Activated effector memory CD4-positive, alpha-beta T cell treated with anti-CD3 and anti-CD28 coated beads, Interleukin-2, amount 50 U/mL, for 16 hours (primary cell): Measurements from ENCODE around the gene ST6GALNAC1.
"Not testable (repeated sequence)": the region's sequence is repeated elsewhere in the genome, so short reads cannot be mapped to it uniquely, and the experiment has no call there.

Experiments
- DNase-seq: peaks from one replicate; pipeline ENCODE4 v3.0.0-alpha.2; 2020

ST6GALNAC1 gene

GRCh38 chr17:76641501-76641900 is 2.1 kb downstream of the ST6GALNAC1 start:
- DNase-seq = no peak

- no peak for DNase-seq
Observed at GRCh38 chr17:76640550-76641380, 2.8 kb downstream of the ST6GALNAC1 start.

GRCh38 chr17:76638263-76638662 is 5.3 kb downstream of the ST6GALNAC1 start:
- DNase-seq = no peak

GRCh38 chr17:76636486-76637206 is 6.9 kb downstream of the ST6GALNAC1 start:
- not testable (repeated sequence) for DNase-seq

DNA sequence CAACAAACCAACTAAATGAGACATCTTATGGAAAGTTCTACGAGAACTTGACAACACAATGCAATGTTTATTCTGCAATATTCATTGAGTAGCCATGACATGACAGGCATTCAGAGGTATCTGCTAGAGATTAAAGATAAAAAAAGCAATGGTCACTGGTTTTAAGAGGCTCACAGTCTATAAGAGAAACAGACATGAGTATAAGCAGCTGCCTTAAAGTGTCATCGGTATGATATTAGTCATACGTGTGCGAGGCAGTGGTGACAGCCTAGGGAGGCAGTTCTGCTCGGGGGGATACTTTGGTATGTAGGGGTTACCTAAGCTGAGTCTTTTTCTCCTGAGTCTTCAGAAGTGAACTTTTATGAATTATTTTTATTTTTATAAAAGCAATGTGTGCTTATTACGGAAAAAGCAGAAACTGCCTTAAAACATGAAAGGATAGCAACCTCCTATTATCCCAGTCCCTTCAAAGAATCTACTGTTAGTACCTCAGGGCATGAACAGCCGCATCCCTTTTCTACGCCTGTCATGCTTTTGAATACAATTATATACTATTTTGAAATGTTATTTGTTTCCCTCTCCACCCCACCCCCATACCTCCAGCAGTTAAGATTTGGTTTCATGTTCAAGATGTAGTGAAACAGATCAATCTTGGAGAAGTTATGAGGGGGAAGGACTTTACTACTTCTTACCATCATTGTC is 7.7 kb downstream of the ST6GALNAC1 start:
- DNase-seq = no peak

GRCh38 chr17:76635039-76635438 is 8.5 kb downstream of the ST6GALNAC1 start:
- no peak for DNase-seq

- no peak for DNase-seq
Observed at GRCh38 chr17:76633628-76634328, 9.8 kb downstream of the ST6GALNAC1 start.

DNA sequence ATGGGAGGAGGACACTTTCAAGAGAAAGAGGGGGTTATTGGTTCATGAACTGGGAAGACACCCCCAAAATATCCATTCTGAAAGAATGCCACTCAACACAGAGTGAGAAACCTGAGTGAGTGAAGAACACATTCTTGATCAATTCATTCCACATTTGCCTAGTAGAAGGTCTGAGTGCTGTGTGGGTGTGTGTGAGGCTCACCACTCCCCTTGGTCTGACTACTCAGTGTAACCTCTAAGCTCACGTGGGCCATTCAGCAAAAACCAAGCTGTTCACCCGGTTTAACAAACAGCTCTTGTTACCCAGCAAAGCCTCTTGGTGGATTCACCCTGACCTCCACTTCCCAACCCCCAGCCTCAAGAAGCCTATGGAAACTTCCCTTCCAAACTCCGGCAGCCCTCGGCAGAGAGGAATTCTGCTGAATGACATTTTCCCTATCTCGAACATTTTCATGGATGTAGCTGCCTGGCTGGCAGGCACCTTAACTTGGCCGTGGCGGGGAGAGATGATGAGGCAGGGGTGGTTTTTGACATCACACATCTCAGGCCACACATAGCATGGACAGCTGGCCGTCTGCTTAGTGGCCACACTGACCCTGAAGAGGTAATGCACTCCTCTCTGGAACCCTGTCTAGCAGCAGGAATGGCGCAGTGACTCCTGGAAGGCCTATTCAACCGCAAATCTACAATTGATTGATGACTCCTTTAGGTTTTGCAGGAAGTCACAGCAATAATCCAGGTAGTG is 11.6 kb downstream of the ST6GALNAC1 start:
- no peak for DNase-seq

- DNase-seq = no peak
Observed at GRCh38 chr17:76630151-76630550, 13.4 kb downstream of the ST6GALNAC1 start.

GRCh38 chr17:76627510-76627909 is 16.0 kb downstream of the ST6GALNAC1 start:
- DNase-seq = no peak

DNA sequence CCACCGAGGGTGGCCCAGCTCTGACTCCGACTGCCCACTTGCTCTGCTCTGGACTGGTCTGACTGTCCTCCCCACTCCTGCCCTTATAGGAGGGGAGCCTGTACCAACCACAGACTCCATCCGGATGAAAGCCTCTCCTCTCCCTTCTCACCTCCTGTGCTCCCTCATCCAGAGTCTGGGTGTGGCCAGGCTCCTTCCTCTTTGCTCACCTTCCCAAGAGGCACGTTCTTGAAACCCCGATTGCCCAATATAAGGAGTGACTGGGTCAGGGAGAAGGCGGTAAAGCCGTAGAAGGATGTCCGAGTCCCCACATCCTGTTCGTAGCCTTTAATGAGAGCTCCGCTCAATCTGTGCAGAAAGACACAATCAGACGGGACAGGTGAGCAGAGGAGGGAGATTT is 17.1 kb downstream of the ST6GALNAC1 start:
- DNase-seq = no peak

GRCh38 chr17:76625496-76625895 is 18.1 kb downstream of the ST6GALNAC1 start:
- no peak for DNase-seq

DNA sequence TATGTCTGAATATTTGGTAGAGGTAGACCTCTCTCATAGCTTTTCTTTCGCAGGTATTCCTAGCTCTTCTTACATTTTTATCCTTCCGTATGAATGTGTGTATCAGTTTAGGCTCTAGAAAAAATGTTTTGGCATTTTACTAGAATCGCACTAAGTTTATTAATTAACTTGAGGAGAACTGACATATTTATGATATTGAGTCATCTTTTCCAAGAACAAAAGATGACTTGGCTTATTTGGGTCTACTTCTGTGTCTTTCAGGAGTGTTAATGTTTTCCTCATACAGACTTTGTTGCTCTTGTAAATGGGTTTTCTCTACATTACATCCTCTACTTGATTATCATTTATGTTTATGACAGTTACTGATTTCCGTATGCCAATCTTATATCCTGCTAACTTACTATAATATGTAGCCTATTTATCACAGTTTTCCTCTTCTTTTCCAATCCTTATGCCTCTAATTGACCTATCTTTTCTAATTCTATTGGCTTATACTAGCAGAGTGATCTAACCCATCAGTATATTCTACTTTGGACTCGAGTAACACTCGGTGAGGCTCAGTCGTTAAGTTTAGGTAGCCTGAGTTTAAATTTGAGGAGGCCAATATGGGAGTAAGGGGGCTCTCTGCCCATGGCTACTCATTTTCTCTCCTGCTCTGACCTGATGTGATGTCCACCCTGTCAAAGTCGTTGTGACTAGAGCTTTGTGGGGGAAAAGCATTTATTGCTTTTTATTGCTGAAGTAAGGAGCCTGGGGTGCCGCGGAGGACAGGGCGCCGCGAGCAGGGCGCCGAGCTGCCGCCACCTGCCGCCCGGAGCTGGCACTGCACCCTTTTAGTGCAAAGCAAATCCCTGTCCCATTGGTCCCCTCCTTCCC is 20.0 kb downstream of the ST6GALNAC1 start:
- DNase-seq = peak; percentile 91

GRCh38 chr17:76617838-76618237 is 25.7 kb downstream of the ST6GALNAC1 start:
- no peak for DNase-seq

- no peak for DNase-seq
Observed at GRCh38 chr17:76614912-76615617, 28.5 kb downstream of the ST6GALNAC1 start.

GRCh38 chr17:76614064-76614759 is 29.3 kb downstream of the ST6GALNAC1 start:
- DNase-seq = not testable (repeated sequence)

DNA sequence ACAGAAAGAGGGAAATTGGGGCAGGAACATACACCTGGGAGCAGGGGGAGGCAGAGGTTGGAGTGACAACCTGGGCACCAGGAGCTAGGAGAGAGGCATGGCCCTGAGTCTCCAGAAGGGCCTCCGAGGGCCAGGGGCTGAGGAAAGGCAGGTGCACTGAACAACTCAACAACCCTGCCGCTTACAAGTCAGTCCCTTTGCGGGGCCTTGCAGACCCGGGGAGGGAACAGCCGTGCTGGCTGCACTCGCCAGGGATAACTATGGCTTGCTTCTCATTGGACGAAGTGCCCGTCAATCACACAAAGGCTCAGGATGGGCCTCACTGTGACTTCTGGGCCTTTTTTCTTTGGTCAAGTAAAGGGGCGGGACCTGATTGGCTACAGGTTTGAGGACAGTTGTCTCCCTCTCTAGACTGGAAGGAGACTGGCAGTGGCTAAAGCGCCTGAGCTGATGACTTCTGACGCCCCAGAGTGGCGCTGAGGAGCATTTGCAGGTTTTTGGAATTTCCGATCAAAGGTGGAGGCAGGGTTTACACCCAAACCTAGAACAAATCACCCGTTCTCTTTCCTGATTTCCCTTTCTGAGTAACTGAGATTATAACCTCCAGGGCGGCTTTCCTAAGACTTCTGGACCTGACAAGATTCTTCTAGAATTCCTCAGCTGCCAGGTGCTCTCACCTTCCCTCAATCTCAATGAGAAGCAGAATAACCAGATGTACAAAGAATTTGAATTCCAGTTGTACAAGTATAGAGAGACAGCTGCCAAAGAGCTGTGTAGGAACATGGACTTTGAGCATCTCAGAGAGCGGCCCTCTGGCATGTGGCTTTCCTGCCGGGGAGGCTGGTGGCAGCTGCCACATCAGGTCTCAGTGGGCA is 30.3 kb downstream of the ST6GALNAC1 start:
- DNase-seq = no peak

GRCh38 chr17:76612465-76612864 is 31.1 kb downstream of the ST6GALNAC1 start:
- no peak for DNase-seq

- DNase-seq = no peak
Observed at GRCh38 chr17:76611758-76612157, 31.8 kb downstream of the ST6GALNAC1 start.
